HepG2 (cell line): ENCODE results near the gene RASA3. TPM values are rescaled to one million over a fixed set of nuclear protein-coding genes. Genes with fewer than 3 reads are reported as not detected.

Experiments
- ATAC-seq: fragments of 200-7000 bp; cut with Tn5 transposase; 3 replicates; pipeline ENCODE4 v1.9.1; 2020; ENCODE audit warnings: mild to moderate bottlenecking, moderate library complexity
- BruUV-seq: library from RNA; stranded (reverse); fragments of 400-500 nt; replicated peaks from 2 replicates; lab custom pipeline; 2021; lab: Mats Ljungman, UMichigan
- CTCF ChIA-PET: fragments of 300-600 bp; formaldehyde crosslinking; extraction: SDS; loops from one replicate; lab custom pipeline; 2021; ENCODE audit warnings: low total read pairs, inconsistent platforms, low intra/inter-chr PET ratio; lab: Yijun Ruan, JAX
- POLR2A ChIA-PET: fragments of 350-600 bp; sonication (Branson Sonifier 250); formaldehyde crosslinking; loops from one replicate; lab custom pipeline; 2020; ENCODE audit warnings: antibody characterized with exemption, inconsistent platforms; lab: Yijun Ruan, JAX
- DNase-seq: peaks from one replicate; pipeline ENCODE4 v3.0.0-alpha.2; 2015; ENCODE audit warnings: low spot score
- FAIRE-seq: peaks from 3 replicates; lab custom pipeline; 2011; peaks lifted over from hg19 to GRCh38; lab: Jason Lieb, UNC
- H2AFZ ChIP-seq: one replicate; pipeline ENCODE4 v1.6.1; 2011; ENCODE audit warnings: low read length, inconsistent platforms
- H3K27ac ChIP-seq: fragments of 300-600 bp; 3 replicates; pipeline ENCODE4 v1.8.0; 2011; ENCODE audit warnings: mixed run types, mild to moderate bottlenecking, mixed read lengths, low read length, inconsistent platforms; ENCODE audit not compliant: insufficient read depth; ENCODE audit errors: extremely low read length
- H3K27me3 ChIP-seq, 2 experiments: fragments of 200-600 bp in 1 of 2; 2 replicates in 1 of 2; 3 replicates in 1 of 2; pipeline versions ENCODE4 v1.6.0 to v1.8.0; 2011; ENCODE audit warnings: low read length in 2 of 2, mild to moderate bottlenecking in 2 of 2, moderate library complexity in 2 of 2, inconsistent platforms in 1 of 2; ENCODE audit not compliant: insufficient read depth in 2 of 2, control insufficient read depth in 1 of 2
- H3K36me3 ChIP-seq, 2 experiments: fragments of 200-600 bp in 1 of 2; replicated peaks in 1 of 2; 2 replicates in 1 of 2; 3 replicates in 1 of 2; pipeline versions ENCODE4 v1.5.1 to v1.8.0; 2011; ENCODE audit warnings: low read length in 2 of 2, inconsistent platforms in 1 of 2; ENCODE audit not compliant: insufficient read depth in 2 of 2, control insufficient read depth in 1 of 2
- H3K4me1 ChIP-seq: 2 replicates; pipeline ENCODE4 v1.5.1; 2012; ENCODE audit warnings: low read length, inconsistent platforms; ENCODE audit not compliant: insufficient read depth
- H3K4me2 ChIP-seq: 2 replicates; pipeline ENCODE4 v1.6.0; 2011; ENCODE audit warnings: low read depth, low read length, inconsistent platforms
- H3K4me3 ChIP-seq, 3 experiments: fragments of 200-600 bp in 1 of 3; sonication (generic), shearing (Covaris generic) in 1 of 3; replicated peaks in 1 of 3; 2 replicates each; pipeline ENCODE4 v1.5.1; 2011 to 2016; ENCODE audit warnings: low read length in 3 of 3, inconsistent platforms in 2 of 3, low read depth in 2 of 3, mild to moderate bottlenecking in 2 of 3, control low read depth in 1 of 3, mixed read lengths in 1 of 3; ENCODE audit not compliant: insufficient read depth in 1 of 3
- H3K79me2 ChIP-seq: one replicate; pipeline ENCODE4 v1.6.1; 2011; ENCODE audit warnings: low read length, inconsistent platforms; ENCODE audit not compliant: insufficient read depth
- H3K9ac ChIP-seq: 2 replicates; pipeline ENCODE4 v1.6.0; 2011; ENCODE audit warnings: mild to moderate bottlenecking, low read depth, low read length, inconsistent platforms; ENCODE audit not compliant: insufficient read depth
- H3K9me3 ChIP-seq: 2 replicates; pipeline ENCODE4 v1.5.1; 2012; ENCODE audit warnings: mild to moderate bottlenecking, low read length
- H4K20me1 ChIP-seq: 2 replicates; pipeline ENCODE4 v1.6.0; 2011; ENCODE audit warnings: inconsistent platforms, mild to moderate bottlenecking, low read length, moderate library complexity; ENCODE audit not compliant: insufficient read depth
- BRD4 ChIP-seq: sonication (generic); formaldehyde crosslinking; IDR thresholded peaks from 2 replicates; pipeline ENCODE4 v1.4.0; 2020; ENCODE audit warnings: missing genetic modification reagents
- ETV6 ChIP-seq: sonication (generic); formaldehyde crosslinking; conservative IDR thresholded peaks from 2 replicates; pipeline ENCODE4 v1.4.0; 2020; ENCODE audit warnings: missing genetic modification reagents
- MAFG ChIP-seq: sonication (generic); formaldehyde crosslinking; IDR thresholded peaks from 2 replicates; pipeline ENCODE4 v1.5.1; 2020; ENCODE audit warnings: mild to moderate bottlenecking, missing genetic modification reagents
- MED8 ChIP-seq: sonication (generic); formaldehyde crosslinking; IDR thresholded peaks from 2 replicates; pipeline ENCODE4 v1.8.1; 2023; ENCODE audit warnings: mild to moderate bottlenecking, missing genetic modification reagents; ENCODE audit not compliant: insufficient replicate concordance
- MTA3 ChIP-seq: sonication (generic); formaldehyde crosslinking; IDR thresholded peaks from 2 replicates; pipeline ENCODE4 v1.4.0; 2020; ENCODE audit warnings: missing genetic modification reagents
- RORA ChIP-seq: sonication (generic); formaldehyde crosslinking; IDR thresholded peaks from 2 replicates; pipeline ENCODE4 v1.5.0; 2020; ENCODE audit warnings: mild to moderate bottlenecking, missing genetic modification reagents, moderate library complexity
- STAG1 ChIP-seq: sonication (generic); formaldehyde crosslinking; IDR thresholded peaks from 2 replicates; pipeline ENCODE4 v1.4.0; 2020; ENCODE audit warnings: missing genetic modification reagents
- ZBTB25 ChIP-seq: IDR thresholded peaks from 2 replicates; pipeline ENCODE4 v1.6.1; 2018; ENCODE audit warnings: missing genetic modification reagents
- ZIK1 ChIP-seq: sonication (generic); formaldehyde crosslinking; IDR thresholded peaks from 2 replicates; pipeline ENCODE4 v1.5.0; 2020; ENCODE audit warnings: mild to moderate bottlenecking, low read depth, missing genetic modification reagents, borderline replicate concordance
- ZKSCAN5 ChIP-seq: sonication (generic); formaldehyde crosslinking; IDR thresholded peaks from 2 replicates; pipeline ENCODE4 v1.5.1; 2020; ENCODE audit warnings: mild to moderate bottlenecking, missing genetic modification reagents
- ZNF234 ChIP-seq: sonication (generic); formaldehyde crosslinking; conservative IDR thresholded peaks from 2 replicates; pipeline ENCODE4 v1.5.1; 2020; ENCODE audit warnings: mild to moderate bottlenecking, missing genetic modification reagents
- ZNF329 ChIP-seq: sonication (generic); formaldehyde crosslinking; IDR thresholded peaks from 2 replicates; pipeline ENCODE4 v1.9.0; 2021; ENCODE audit warnings: low read depth, mild to moderate bottlenecking, missing genetic modification reagents
- ZNF333 ChIP-seq: sonication (generic); formaldehyde crosslinking; IDR thresholded peaks from 2 replicates; pipeline ENCODE4 v1.4.0; 2020; ENCODE audit warnings: mild to moderate bottlenecking, missing genetic modification reagents, borderline replicate concordance
- ZNF790 ChIP-seq: sonication (generic); formaldehyde crosslinking; IDR thresholded peaks from 2 replicates; pipeline ENCODE4 v1.8.0; 2022; ENCODE audit warnings: missing genetic modification reagents, mild to moderate bottlenecking, borderline replicate concordance
- ZNF883 ChIP-seq: sonication (generic); formaldehyde crosslinking; IDR thresholded peaks from 2 replicates; pipeline ENCODE4 v1.5.1; 2020; ENCODE audit warnings: mild to moderate bottlenecking, missing genetic modification reagents; ENCODE audit errors: not compliant biosample characterization
- WGBS: methylation state at CpG from one replicate; pipeline ENCODE4 v1.1.6; 2017; ENCODE audit warnings: low lambda C conversion rate; 5-methylcytosine and 5-hydroxymethylcytosine counted together
- in situ Hi-C: cut with HindIII; loops from 2 replicates; pipeline ENCODE4 v1.10.0; 2017; ENCODE audit warnings: low pct_unique_long_range_greater_than_20kb; ENCODE audit not compliant: extremely low pct_ligation_motif_present
- intact Hi-C: fragments of 100-400 bp; cut with micrococcal nuclease; formaldehyde crosslinking; loops from one replicate; pipeline ENCODE4 v1.10.0; 2022; ENCODE audit not compliant: unreplicated experiment
- polyA plus RNA-seq, 8 experiments: library from polyadenylated mRNA; depleted of rRNA in 3 of 8; stranded (reverse) in 7 of 8; unstranded in 1 of 8; fragments of >200 nt; fragmentation: Illumina TruSeq in 4 of 8; extraction: Trizol in 4 of 8; gene quantifications; 2 replicates each; pipeline versions ENCODE4 v1.2.1 to v1.2.3, GENCODE V29; 2011 to 2016; ENCODE audit warnings: low read depth in 4 of 8, missing spikeins in 1 of 8, mixed read lengths in 1 of 8; ENCODE audit not compliant: insufficient read depth in 1 of 8
- total RNA-seq, 5 experiments: library from RNA; depleted of rRNA; stranded (reverse); fragments of >200 nt; fragmentation: Illumina TruSeq; extraction: Trizol; gene quantifications; 2 replicates each; pipeline ENCODE4 v1.2.3, GENCODE V29; 2016; ENCODE audit warnings: low read depth in 1 of 5

The RASA3 gene
- total and polyA plus RNA-seq, 2 of the 13 experiments (the other 11 are each of a cell fraction or from before 2014, with no cell fraction given), result 0.05 TPM; not detected in 1

- Histone ChIP-seq H3K4me3 (no peak overlapping the region), H3K4me1 (no peaks in the 10 kb centered on the region), H3K79me2 (no peaks in the 10 kb centered on the region), H3K9me3 (no peaks in the 10 kb centered on the region), H3K27me3 (peaks cover 7 to 56% of the 10 kb centered on the region in 2 experiments), H4K20me1 (no peaks in the 10 kb centered on the region), H3K36me3 (no peaks in the 10 kb centered on the region), H3K4me2 (no peak overlapping the region), H3K9ac (no peak overlapping the region), H3K27ac (no peak overlapping the region), H2AFZ (no peak overlapping the region)
- no peak for TF ChIP-seq MAFG (CRISPR knock-in tag)
- peak; percentile 15; the same call in 1 of the 2 replicates for TF ChIP-seq STAG1 (CRISPR knock-in tag)
- TF ChIP-seq ZKSCAN5 (CRISPR knock-in tag), result no peak
- intact Hi-C loops, result no loop called here
- ATAC-seq, result peak; percentile 26; the same call in 2 of the 3 replicates
- in situ Hi-C loops, result no loop called here
- DNase-seq, result no peak
- POLR2A ChIA-PET, result no interaction called here
- WGBS, result 16% methylated on average over 13 of the region's 38 CpGs
- FAIRE-seq, result no peak
- no TSS peak for BruUV-seq
- CTCF ChIA-PET, result no interaction called here
Observed at GRCh38 chr13:113929628-113930615, 202.5 kb downstream of the RASA3 start.

GRCh38 chr13:113928685-113929627 is 203.5 kb downstream of the RASA3 start:
- no peaks in the 10 kb centered on the region for H3K9me3 ChIP-seq
- H3K27me3 ChIP-seq, result peaks cover 8 to 46% of the 10 kb centered on the region in 2 experiments
- H3K4me2 ChIP-seq, result no peak overlapping the region
- BruUV-seq, result no TSS peak
- no peaks in the 10 kb centered on the region for H3K36me3 ChIP-seq
- no peak for DNase-seq
- no peak overlapping the region for H3K9ac ChIP-seq
- H3K27ac ChIP-seq, result no peak overlapping the region
- 50% methylated on average over 2 of the region's 26 CpGs for WGBS
- ATAC-seq, result peak; percentile 33
- no peak for FAIRE-seq
- no peak overlapping the region for H2AFZ ChIP-seq
- in situ Hi-C loops (no loop called here), intact Hi-C loops (no loop called here)
- H3K79me2 ChIP-seq, result no peaks in the 10 kb centered on the region
- ChIA-PET CTCF (no interaction called here), POLR2A (no interaction called here)
- no peaks in the 10 kb centered on the region for H3K4me1 ChIP-seq
- H4K20me1 ChIP-seq, result no peaks in the 10 kb centered on the region
- no peak overlapping the region for H3K4me3 ChIP-seq
- TF ChIP-seq ZNF329 (CRISPR knock-in tag), result no peak
- TF ChIP-seq ZNF333 (CRISPR knock-in tag), result no peak
- TF ChIP-seq ZBTB25, result no peak
- TF ChIP-seq MTA3 (CRISPR knock-in tag), result no peak
- TF ChIP-seq RORA, result no peak
- no peak for TF ChIP-seq BRD4
- TF ChIP-seq ETV6 (CRISPR knock-in tag), result no peak
- no peak for TF ChIP-seq MED8 (CRISPR knock-in tag)
- TF ChIP-seq ZNF234 (CRISPR knock-in tag), result no peak
- TF ChIP-seq ZIK1, result no peak
- TF ChIP-seq ZNF883 (CRISPR knock-in tag), result no peak
- no peak for TF ChIP-seq ZNF790 (CRISPR knock-in tag)
